Measurements from ENCODE around the gene GCSAM.

Gene GCSAM

GRCh38 chr3:112141293-112141692 lies 8.2 kb upstream of the GCSAM start:
- H3F3A ChIP-seq (ENCODE audit: low read depth) = no peaks in the 10 kb centered on the region
- H3K4me3 ChIP-seq (ENCODE audit: low read length, poor library complexity, severe bottlenecking) = no peak overlapping the region
- H2AFZ ChIP-seq (ENCODE audit: low read length) = no peak overlapping the region
- H3K9me2 ChIP-seq (replicated peaks; ENCODE audit: low read depth, low read length) = no peaks in the 10 kb centered on the region
- H4K20me1 ChIP-seq (ENCODE audit: insufficient read depth, low read length, poor library complexity, severe bottlenecking) = no peaks in the 10 kb centered on the region
- no peaks in the 10 kb centered on the region for H3K79me2 ChIP-seq (ENCODE audit: insufficient read depth, low read length)
- no peak overlapping the region for H3K9ac ChIP-seq (ENCODE audit: low read depth, low read length, poor library complexity, severe bottlenecking)
- no peaks in the 10 kb centered on the region for H3K9me3 ChIP-seq (ENCODE audit: insufficient read depth, low read depth, low read length)
- no peaks in the 10 kb centered on the region for H3K27me3 ChIP-seq (ENCODE audit: insufficient read depth, low read length, poor library complexity, severe bottlenecking)
- peaks cover 8% of the 10 kb centered on the region for H3K4me1 ChIP-seq (ENCODE audit: insufficient read depth, low read length, poor library complexity, severe bottlenecking)
- H3K4me2 ChIP-seq (ENCODE audit: low read depth, low read length, poor library complexity, severe bottlenecking) = no peak overlapping the region
- TF ChIP-seq CTCF (conservative IDR thresholded peaks at IDR 0.05; ENCODE audit: low read length) (no peak), EZH2phosphoT487 (IDR thresholded peaks at IDR 0.05; ENCODE audit: borderline replicate concordance) (no peak)
- no peaks in the 10 kb centered on the region for H3K36me3 ChIP-seq (ENCODE audit: insufficient read depth, low read length)

GRCh38 chr3:112140584-112140983 lies 7.5 kb upstream of the GCSAM start:
- no peaks in the 10 kb centered on the region for H3K9me3 ChIP-seq (ENCODE audit: insufficient read depth, low read depth, low read length)
- peaks cover 8% of the 10 kb centered on the region for H3K4me1 ChIP-seq (ENCODE audit: insufficient read depth, low read length, poor library complexity, severe bottlenecking)
- no peak overlapping the region for H3K4me3 ChIP-seq (ENCODE audit: low read length, poor library complexity, severe bottlenecking)
- H3K9me2 ChIP-seq (replicated peaks; ENCODE audit: low read depth, low read length) = no peaks in the 10 kb centered on the region
- H3K79me2 ChIP-seq (ENCODE audit: insufficient read depth, low read length) = no peaks in the 10 kb centered on the region
- no peaks in the 10 kb centered on the region for H3K36me3 ChIP-seq (ENCODE audit: insufficient read depth, low read length)
- H3K4me2 ChIP-seq (ENCODE audit: low read depth, low read length, poor library complexity, severe bottlenecking) = no peak overlapping the region
- no peak overlapping the region for H2AFZ ChIP-seq (ENCODE audit: low read length)
- no peak for TF ChIP-seq CTCF (conservative IDR thresholded peaks at IDR 0.05; ENCODE audit: low read length)
- TF ChIP-seq EZH2phosphoT487 (IDR thresholded peaks at IDR 0.05; ENCODE audit: borderline replicate concordance) = no peak
- no peaks in the 10 kb centered on the region for H3K27me3 ChIP-seq (ENCODE audit: insufficient read depth, low read length, poor library complexity, severe bottlenecking)
- no peak overlapping the region for H3K9ac ChIP-seq (ENCODE audit: low read depth, low read length, poor library complexity, severe bottlenecking)
- no peaks in the 10 kb centered on the region for H3F3A ChIP-seq (ENCODE audit: low read depth)
- no peaks in the 10 kb centered on the region for H4K20me1 ChIP-seq (ENCODE audit: insufficient read depth, low read length, poor library complexity, severe bottlenecking)

GRCh38 chr3:112138219-112138969 lies 5.3 kb upstream of the GCSAM start:
- Histone ChIP-seq H3K9me2 (replicated peaks; ENCODE audit: low read depth, low read length) (no peaks in the 10 kb centered on the region), H3K36me3 (ENCODE audit: insufficient read depth, low read length) (no peaks in the 10 kb centered on the region), H2AFZ (ENCODE audit: low read length) (0 out of 2 replicates have a peak overlapping the region, but pooled peaks have one; percentile 4), H3K4me3 (ENCODE audit: low read length, poor library complexity, severe bottlenecking) (no peak overlapping the region), H4K20me1 (ENCODE audit: insufficient read depth, low read length, poor library complexity, severe bottlenecking) (no peaks in the 10 kb centered on the region), H3K27me3 (ENCODE audit: insufficient read depth, low read length, poor library complexity, severe bottlenecking) (no peaks in the 10 kb centered on the region), H3K9ac (ENCODE audit: low read depth, low read length, poor library complexity, severe bottlenecking) (no peak overlapping the region), H3K4me2 (ENCODE audit: low read depth, low read length, poor library complexity, severe bottlenecking) (no peak overlapping the region), H3K79me2 (ENCODE audit: insufficient read depth, low read length) (no peaks in the 10 kb centered on the region), H3K4me1 (ENCODE audit: insufficient read depth, low read length, poor library complexity, severe bottlenecking) (peaks cover 28% of the 10 kb centered on the region), H3K9me3 (ENCODE audit: insufficient read depth, low read depth, low read length) (no peaks in the 10 kb centered on the region), H3F3A (ENCODE audit: low read depth) (no peaks in the 10 kb centered on the region)
- TF ChIP-seq EZH2phosphoT487 (IDR thresholded peaks at IDR 0.05; ENCODE audit: borderline replicate concordance) (no peak), CTCF (conservative IDR thresholded peaks at IDR 0.05; ENCODE audit: low read length) (no peak)

Data from Loucy (cell line).